MM.1S (cell line): ENCODE results near the gene ANXA6.

Source experiments
- DNase-seq: peaks from one replicate; pipeline ENCODE4 v3.0.0-alpha.2; 2015
- H2AFZ ChIP-seq: fragments of 300-600 bp; sonication (generic); 2 replicates; pipeline ENCODE4 v1.6.0; 2016; ENCODE audit warnings: antibody characterized with exemption, low read length
- H3F3A ChIP-seq: fragments of 300-600 bp; sonication (generic); 2 replicates; pipeline ENCODE4 v1.6.1; 2016; ENCODE audit warnings: mild to moderate bottlenecking, antibody characterized with exemption, low read length, moderate library complexity, mixed read lengths; ENCODE audit not compliant: insufficient read depth
- H3K27ac ChIP-seq: fragments of 300-600 bp; sonication (generic); 2 replicates; pipeline ENCODE4 v1.5.1; 2016; ENCODE audit warnings: mild to moderate bottlenecking, low read length
- H3K27me3 ChIP-seq: fragments of 300-600 bp; sonication (generic); replicated peaks from 2 replicates; pipeline ENCODE4 v1.6.0; 2016; ENCODE audit warnings: low read length; ENCODE audit not compliant: insufficient read depth
- H3K36me3 ChIP-seq: fragments of 300-600 bp; sonication (generic); replicated peaks from 2 replicates; pipeline ENCODE4 v1.6.1; 2016; ENCODE audit warnings: mild to moderate bottlenecking, low read length, mixed read lengths; ENCODE audit not compliant: insufficient read depth
- H3K4me1 ChIP-seq: fragments of 300-600 bp; sonication (generic); 2 replicates; pipeline ENCODE4 v1.6.1; 2016; ENCODE audit warnings: low read length, mixed read lengths
- H3K4me2 ChIP-seq: fragments of 300-600 bp; sonication (generic); 2 replicates; pipeline ENCODE4 v1.6.0; 2016; ENCODE audit warnings: low read depth, low read length
- H3K4me3 ChIP-seq: fragments of 300-600 bp; sonication (generic); 2 replicates; pipeline ENCODE4 v1.5.1; 2016; ENCODE audit warnings: low read length, mixed read lengths
- H3K79me2 ChIP-seq: fragments of 300-600 bp; sonication (generic); 2 replicates; pipeline ENCODE4 v1.6.1; 2016; ENCODE audit warnings: mixed run types, low read length, mixed read lengths
- H3K9ac ChIP-seq: fragments of 300-600 bp; sonication (generic); 2 replicates; pipeline ENCODE4 v1.6.1; 2016; ENCODE audit warnings: low read length, mixed read lengths
- H3K9me2 ChIP-seq: fragments of 300-600 bp; sonication (generic); replicated peaks from 2 replicates; pipeline ENCODE4 v1.6.1; 2016; ENCODE audit warnings: mild to moderate bottlenecking, low read length, mixed read lengths; ENCODE audit not compliant: insufficient read depth
- H3K9me3 ChIP-seq: fragments of 300-600 bp; sonication (generic); replicated peaks from 2 replicates; pipeline ENCODE4 v1.6.1; 2016; ENCODE audit warnings: mild to moderate bottlenecking, low read length, mixed read lengths; ENCODE audit not compliant: insufficient read depth
- H4K20me1 ChIP-seq: fragments of 300-600 bp; sonication (generic); 2 replicates; pipeline ENCODE4 v1.6.1; 2016; ENCODE audit warnings: mild to moderate bottlenecking, low read length, moderate library complexity, mixed read lengths; ENCODE audit not compliant: insufficient read depth
- CTCF ChIP-seq: fragments of 300-600 bp; sonication (generic); IDR thresholded peaks from 2 replicates; pipeline ENCODE4 v1.5.1; 2016; ENCODE audit warnings: antibody characterized with exemption, low read length, mixed read lengths
- EZH2 ChIP-seq: fragments of 300-600 bp; sonication (generic); optimal IDR thresholded peaks from 2 replicates; pipeline ENCODE3; 2017; ENCODE audit warnings: low read depth, mild to moderate bottlenecking, antibody characterized with exemption, low read length, mixed read lengths
- EZH2phosphoT487 ChIP-seq: fragments of 300-600 bp; sonication (generic); IDR thresholded peaks from 2 replicates; pipeline ENCODE4 v1.6.1; 2018; ENCODE audit warnings: antibody characterized with exemption, low read length

ANXA6 gene

DNA sequence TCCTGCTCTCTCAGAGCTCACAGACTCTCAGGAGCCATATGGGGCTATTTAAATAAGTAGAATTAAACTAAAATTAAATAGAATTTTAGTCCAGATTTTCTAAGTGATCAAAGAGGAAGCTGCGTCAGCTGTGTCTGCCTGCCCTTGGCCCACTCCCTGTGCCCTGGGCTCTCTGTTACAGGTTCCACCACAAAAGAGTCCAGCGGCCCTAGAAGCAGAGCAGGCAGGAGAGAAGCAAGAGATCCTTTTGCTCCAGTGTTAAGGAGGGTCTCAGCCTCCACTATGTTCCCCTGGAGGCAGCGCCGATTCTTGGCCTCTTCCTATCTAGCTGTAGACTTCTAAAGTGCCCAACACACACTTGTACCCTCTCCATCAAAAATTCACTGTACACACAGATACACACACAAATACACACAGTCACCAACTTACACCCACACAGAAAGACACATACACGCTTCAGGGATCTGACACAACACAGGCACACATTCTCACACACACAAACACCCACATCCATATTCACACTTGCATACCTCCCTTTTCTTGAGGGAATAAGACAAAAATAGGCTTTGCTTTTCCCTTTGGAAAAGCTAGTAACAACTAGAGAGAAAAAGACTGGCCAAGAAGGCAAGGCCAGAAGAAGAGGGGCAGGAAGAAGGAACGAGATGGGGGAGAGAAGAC, 71.2 kb downstream of the ANXA6 start:
- H3K4me1 ChIP-seq, result peaks cover 47% of the 10 kb centered on the region
- H3K4me2 ChIP-seq, result peak overlapping the region; percentile 78
- H4K20me1 ChIP-seq, result no peaks in the 10 kb centered on the region
- DNase-seq, result no peak
- no peaks in the 10 kb centered on the region for H3K36me3 ChIP-seq
- no peaks in the 10 kb centered on the region for H3K9me2 ChIP-seq
- H3F3A ChIP-seq, result peaks cover 22% of the 10 kb centered on the region
- peak overlapping the region; percentile 47 for H3K9ac ChIP-seq
- no peaks in the 10 kb centered on the region for H3K27me3 ChIP-seq
- H3K27ac ChIP-seq, result no peak overlapping the region
- H3K79me2 ChIP-seq, result peaks cover 15% of the 10 kb centered on the region
- H3K9me3 ChIP-seq, result no peaks in the 10 kb centered on the region
- TF ChIP-seq EZH2 (no peak), CTCF (no peak), EZH2phosphoT487 (no peak)
- H3K4me3 ChIP-seq, result peak overlapping the region; percentile 49
- H2AFZ ChIP-seq, result 0 out of 2 replicates have a peak overlapping the region, but pooled peaks have one; percentile 61

DNA sequence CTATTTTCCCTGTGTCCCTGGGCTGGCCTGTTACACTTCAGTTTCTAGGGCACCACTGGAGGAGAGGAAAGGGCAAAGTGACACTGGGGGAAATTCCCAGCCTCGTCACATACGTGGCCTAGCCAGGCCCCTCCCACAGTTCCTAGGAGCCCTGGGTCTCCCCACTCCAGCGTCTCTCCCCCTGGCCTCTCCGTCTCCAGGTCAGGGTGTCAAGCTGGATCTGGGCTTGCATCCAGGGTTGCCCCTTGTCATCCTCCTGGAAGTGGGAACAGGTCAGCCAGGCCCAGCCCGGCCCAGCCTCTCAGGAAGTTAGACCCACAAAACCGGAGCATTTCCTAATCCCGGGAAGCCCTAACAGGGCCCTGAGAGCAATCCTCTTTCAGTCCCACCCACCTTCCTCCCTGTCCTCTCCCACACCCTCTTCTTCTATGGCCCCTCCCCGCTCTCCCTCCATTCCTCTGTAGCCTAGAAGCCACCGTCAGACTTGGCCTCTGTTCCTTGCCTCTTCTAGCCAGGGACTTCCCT, 72.0 kb downstream of the ANXA6 start:
- H3K79me2 ChIP-seq, result peaks cover 21% of the 10 kb centered on the region
- no peak overlapping the region; the same call in 1 of the 2 replicates for H3K4me2 ChIP-seq
- no peaks in the 10 kb centered on the region for H4K20me1 ChIP-seq
- H3K9ac ChIP-seq, result no peak overlapping the region
- H3F3A ChIP-seq, result peaks cover 24% of the 10 kb centered on the region
- no peak overlapping the region for H2AFZ ChIP-seq
- no peak for TF ChIP-seq EZH2
- no peak for TF ChIP-seq EZH2phosphoT487
- no peak for TF ChIP-seq CTCF
- no peaks in the 10 kb centered on the region for H3K36me3 ChIP-seq
- no peak overlapping the region for H3K4me3 ChIP-seq
- H3K9me3 ChIP-seq, result no peaks in the 10 kb centered on the region
- H3K27ac ChIP-seq, result no peak overlapping the region
- H3K27me3 ChIP-seq, result no peaks in the 10 kb centered on the region
- DNase-seq, result no peak
- H3K4me1 ChIP-seq, result peaks cover 47% of the 10 kb centered on the region
- H3K9me2 ChIP-seq, result no peaks in the 10 kb centered on the region

- TF ChIP-seq CTCF, result no peak
- TF ChIP-seq EZH2phosphoT487, result no peak
- Histone ChIP-seq H3K27ac (no peak overlapping the region), H3F3A (peaks cover 30% of the 10 kb centered on the region), H3K9ac (no peak overlapping the region), H3K79me2 (peaks cover 33% of the 10 kb centered on the region), H3K4me2 (no peak overlapping the region), H3K4me3 (no peak overlapping the region), H4K20me1 (no peaks in the 10 kb centered on the region), H3K9me3 (no peaks in the 10 kb centered on the region), H3K4me1 (peaks cover 54% of the 10 kb centered on the region), H3K27me3 (no peaks in the 10 kb centered on the region), H2AFZ (no peak overlapping the region), H3K36me3 (no peaks in the 10 kb centered on the region), H3K9me2 (no peaks in the 10 kb centered on the region)
- no peak for DNase-seq
These were observed 73.2 kb downstream of the ANXA6 start for GRCh38 chr5:151084363-151084762.
